Measurements from ENCODE around the gene ADAMTSL5.

Gene ADAMTSL5

DNA sequence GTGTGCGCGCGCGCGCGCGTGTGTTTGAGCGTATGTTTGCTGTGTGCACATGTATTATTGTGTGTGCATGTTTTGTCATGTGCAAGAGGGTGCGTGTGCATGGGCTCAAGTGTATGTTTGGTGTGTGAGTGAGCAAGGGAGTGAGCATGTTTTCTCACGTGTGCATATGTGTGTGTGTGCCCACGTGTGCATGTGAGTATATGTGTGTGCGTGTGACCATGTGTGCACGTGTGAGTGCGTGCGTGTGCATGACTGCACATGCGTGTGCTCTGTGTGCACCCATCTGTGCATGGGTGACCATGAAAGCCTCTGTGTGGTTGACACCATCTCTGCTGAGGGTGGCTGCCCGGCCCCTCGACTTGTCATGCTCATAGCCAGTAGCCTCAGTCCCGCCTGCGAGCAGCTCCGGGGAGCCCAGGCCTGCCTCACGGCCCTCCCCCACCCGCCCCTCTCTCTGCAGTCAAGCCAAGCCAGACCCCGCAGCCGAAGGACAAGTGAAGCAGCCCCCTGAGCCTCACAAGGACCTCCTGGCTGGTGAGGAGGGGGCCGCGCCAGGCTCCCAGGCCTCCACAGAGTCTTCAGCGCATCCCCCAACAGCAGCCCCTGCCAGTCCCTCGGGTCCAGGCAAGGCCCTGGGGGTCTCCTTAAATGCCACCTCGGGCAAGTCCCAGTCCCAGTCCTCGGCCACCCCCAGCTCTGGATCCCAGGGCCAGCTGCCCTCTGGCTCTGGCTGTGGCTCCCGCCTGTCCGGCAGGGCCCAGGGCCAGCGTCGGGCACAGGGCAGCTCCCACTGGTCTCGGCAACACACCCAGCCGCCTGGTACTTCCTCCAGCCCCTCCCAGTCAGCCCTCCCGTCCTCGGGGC is 15.9 kb downstream of the ADAMTSL5 start:
- H3K9ac ChIP-seq (ENCODE audit: low read length), result no peak overlapping the region
- TF ChIP-seq EZH2 (IDR thresholded peaks at IDR 0.05; ENCODE audit: borderline replicate concordance, low read length), result no peak
- TF ChIP-seq, protein P1, sequence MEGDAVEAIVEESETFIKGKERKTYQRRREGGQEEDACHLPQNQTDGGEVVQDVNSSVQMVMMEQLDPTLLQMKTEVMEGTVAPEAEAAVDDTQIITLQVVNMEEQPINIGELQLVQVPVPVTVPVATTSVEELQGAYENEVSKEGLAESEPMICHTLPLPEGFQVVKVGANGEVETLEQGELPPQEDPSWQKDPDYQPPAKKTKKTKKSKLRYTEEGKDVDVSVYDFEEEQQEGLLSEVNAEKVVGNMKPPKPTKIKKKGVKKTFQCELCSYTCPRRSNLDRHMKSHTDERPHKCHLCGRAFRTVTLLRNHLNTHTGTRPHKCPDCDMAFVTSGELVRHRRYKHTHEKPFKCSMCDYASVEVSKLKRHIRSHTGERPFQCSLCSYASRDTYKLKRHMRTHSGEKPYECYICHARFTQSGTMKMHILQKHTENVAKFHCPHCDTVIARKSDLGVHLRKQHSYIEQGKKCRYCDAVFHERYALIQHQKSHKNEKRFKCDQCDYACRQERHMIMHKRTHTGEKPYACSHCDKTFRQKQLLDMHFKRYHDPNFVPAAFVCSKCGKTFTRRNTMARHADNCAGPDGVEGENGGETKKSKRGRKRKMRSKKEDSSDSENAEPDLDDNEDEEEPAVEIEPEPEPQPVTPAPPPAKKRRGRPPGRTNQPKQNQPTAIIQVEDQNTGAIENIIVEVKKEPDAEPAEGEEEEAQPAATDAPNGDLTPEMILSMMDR (IDR thresholded peaks at IDR 0.05; ENCODE audit: low read length), result no peak
- no peaks in the 10 kb centered on the region for H3F3A ChIP-seq (ENCODE audit: insufficient read depth, low read length)
- no peaks in the 10 kb centered on the region for H3K9me3 ChIP-seq (ENCODE audit: low read length)
- H4K20me1 ChIP-seq (ENCODE audit: insufficient read depth, low read length), result no peaks in the 10 kb centered on the region
- H3K27ac ChIP-seq (ENCODE audit: low read depth, low read length, poor library complexity, severe bottlenecking), result no peak overlapping the region
- no peak overlapping the region for H2AFZ ChIP-seq (ENCODE audit: low read length)
- no peaks in the 10 kb centered on the region for H3K9me2 ChIP-seq (ENCODE audit: low read depth, low read length)
- H3K79me2 ChIP-seq (ENCODE audit: insufficient read depth, low read length), result no peaks in the 10 kb centered on the region
- no peaks in the 10 kb centered on the region for H3K4me1 ChIP-seq (ENCODE audit: insufficient read depth, low read length, severe bottlenecking)
- no peaks in the 10 kb centered on the region for H3K27me3 ChIP-seq (ENCODE audit: insufficient read depth, low read length)
- no peak overlapping the region for H3K4me3 ChIP-seq (ENCODE audit: low read depth, low read length, poor library complexity, severe bottlenecking)
- H3K36me3 ChIP-seq (ENCODE audit: insufficient read depth, low read length), result no peaks in the 10 kb centered on the region
- no peak overlapping the region for H3K4me2 ChIP-seq (ENCODE audit: low read length)

DNA sequence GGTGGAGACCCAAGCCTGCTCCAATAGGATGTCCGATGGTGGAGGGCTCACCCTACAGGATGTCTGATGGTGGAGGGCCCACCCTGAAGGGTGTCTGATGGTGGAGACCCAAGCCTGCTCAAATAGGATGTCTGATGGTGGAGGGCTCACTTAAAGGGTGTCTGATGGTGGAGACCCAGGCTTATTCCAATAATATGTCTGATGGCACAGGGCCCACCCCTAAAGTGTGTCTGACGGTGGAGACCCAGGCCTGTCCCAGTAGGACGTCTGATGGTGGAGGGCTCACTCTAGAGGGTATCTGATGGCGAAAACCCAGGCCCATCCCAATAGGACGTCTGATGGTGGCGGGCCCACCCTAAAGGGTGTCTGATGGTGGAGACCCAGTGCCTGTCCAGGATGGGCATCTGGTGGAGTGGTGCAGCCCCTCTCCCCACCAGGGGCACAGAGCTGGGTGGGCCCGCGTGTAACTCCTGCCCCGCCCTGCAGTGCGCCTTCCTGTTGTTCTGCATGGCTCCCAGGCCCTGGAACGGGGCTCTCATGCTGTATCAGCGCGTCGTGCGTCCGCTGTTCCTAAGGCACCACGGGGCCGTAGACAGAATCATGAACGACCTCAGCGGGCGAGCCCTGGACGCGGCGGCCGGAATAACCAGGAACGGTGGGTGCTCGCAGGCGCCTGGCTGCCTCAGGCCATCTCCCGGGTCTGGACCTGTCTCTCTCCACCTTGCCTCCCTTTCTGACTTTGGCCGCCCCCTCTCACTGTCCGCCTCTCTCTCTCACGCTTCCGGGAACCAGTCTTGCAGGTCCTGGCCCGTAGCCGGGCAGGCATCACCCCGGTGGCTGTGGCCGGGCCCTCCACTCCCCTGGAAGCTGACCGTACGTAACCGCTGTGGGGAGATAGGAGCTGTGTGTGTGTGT is 16.8 kb downstream of the ADAMTSL5 start:
- no peaks in the 10 kb centered on the region for H3K4me1 ChIP-seq (ENCODE audit: insufficient read depth, low read length, severe bottlenecking)
- H3K4me2 ChIP-seq (ENCODE audit: low read length), result no peak overlapping the region
- no peak overlapping the region for H3K27ac ChIP-seq (ENCODE audit: low read depth, low read length, poor library complexity, severe bottlenecking)
- no peak overlapping the region for H2AFZ ChIP-seq (ENCODE audit: low read length)
- H3K9me3 ChIP-seq (ENCODE audit: low read length), result no peaks in the 10 kb centered on the region
- H3K4me3 ChIP-seq (ENCODE audit: low read depth, low read length, poor library complexity, severe bottlenecking), result no peak overlapping the region
- H3K36me3 ChIP-seq (ENCODE audit: insufficient read depth, low read length), result no peaks in the 10 kb centered on the region
- H3K79me2 ChIP-seq (ENCODE audit: insufficient read depth, low read length), result no peaks in the 10 kb centered on the region
- H3K27me3 ChIP-seq (ENCODE audit: insufficient read depth, low read length), result no peaks in the 10 kb centered on the region
- no peak overlapping the region for H3K9ac ChIP-seq (ENCODE audit: low read length)
- H3K9me2 ChIP-seq (ENCODE audit: low read depth, low read length), result no peaks in the 10 kb centered on the region
- no peak for TF ChIP-seq EZH2 (IDR thresholded peaks at IDR 0.05; ENCODE audit: borderline replicate concordance, low read length)
- TF ChIP-seq, protein P1 (IDR thresholded peaks at IDR 0.05; ENCODE audit: low read length), result no peak
- no peaks in the 10 kb centered on the region for H4K20me1 ChIP-seq (ENCODE audit: insufficient read depth, low read length)
- H3F3A ChIP-seq (ENCODE audit: insufficient read depth, low read length), result no peaks in the 10 kb centered on the region

DNA sequence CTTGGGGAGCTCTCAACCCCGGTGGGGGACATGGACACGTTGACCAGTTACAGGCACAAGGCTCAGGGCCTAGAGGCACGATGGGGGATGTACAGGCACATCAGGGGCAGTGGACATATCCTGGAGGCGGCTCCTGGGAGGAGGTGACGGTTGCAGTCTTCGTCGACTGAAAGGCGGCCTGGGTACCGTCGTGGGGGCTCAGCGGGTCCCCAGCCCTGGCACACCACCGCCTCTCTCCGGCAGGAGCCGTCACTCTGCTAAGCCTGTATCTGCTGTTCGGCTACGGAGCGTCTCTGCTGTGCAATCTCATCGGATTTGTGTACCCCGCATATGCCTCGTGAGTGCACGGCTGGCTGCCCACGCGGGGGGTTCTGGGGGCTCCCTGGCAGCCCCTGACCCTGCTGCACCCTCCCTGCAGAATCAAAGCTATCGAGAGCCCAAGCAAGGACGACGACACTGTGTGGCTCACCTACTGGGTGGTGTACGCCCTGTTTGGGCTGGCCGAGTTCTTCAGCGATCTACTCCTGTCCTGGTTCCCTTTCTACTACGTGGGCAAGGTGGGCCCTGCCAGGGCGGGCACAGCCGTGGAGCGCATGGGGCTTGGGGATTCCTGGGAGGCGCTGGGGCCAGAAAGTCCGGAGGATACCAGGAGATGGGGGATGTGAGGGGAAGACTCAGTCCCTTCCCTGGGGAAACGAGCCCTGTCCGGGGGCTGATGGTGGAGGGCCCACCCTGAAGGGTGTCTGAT is 17.6 kb downstream of the ADAMTSL5 start:
- TF ChIP-seq, protein P1 (IDR thresholded peaks at IDR 0.05; ENCODE audit: low read length), result no peak
- TF ChIP-seq EZH2 (IDR thresholded peaks at IDR 0.05; ENCODE audit: borderline replicate concordance, low read length), result no peak
- Histone ChIP-seq H3K27me3 (ENCODE audit: insufficient read depth, low read length) (no peaks in the 10 kb centered on the region), H3F3A (ENCODE audit: insufficient read depth, low read length) (no peaks in the 10 kb centered on the region)

More for the DNA sequence above, 17.6 kb downstream of the ADAMTSL5 start:
- H3K9me3 ChIP-seq (ENCODE audit: low read length), result no peaks in the 10 kb centered on the region
- H3K4me3 ChIP-seq (ENCODE audit: low read depth, low read length, poor library complexity, severe bottlenecking), result no peak overlapping the region
- no peak overlapping the region for H3K4me2 ChIP-seq (ENCODE audit: low read length)
- H3K36me3 ChIP-seq (ENCODE audit: insufficient read depth, low read length), result no peaks in the 10 kb centered on the region
- no peak overlapping the region for H2AFZ ChIP-seq (ENCODE audit: low read length)
- no peaks in the 10 kb centered on the region for H3K79me2 ChIP-seq (ENCODE audit: insufficient read depth, low read length)
- H4K20me1 ChIP-seq (ENCODE audit: insufficient read depth, low read length), result no peaks in the 10 kb centered on the region
- peaks cover 3% of the 10 kb centered on the region for H3K4me1 ChIP-seq (ENCODE audit: insufficient read depth, low read length, severe bottlenecking)
- no peak overlapping the region for H3K27ac ChIP-seq (ENCODE audit: low read depth, low read length, poor library complexity, severe bottlenecking)
- no peaks in the 10 kb centered on the region for H3K9me2 ChIP-seq (ENCODE audit: low read depth, low read length)
- no peak overlapping the region for H3K9ac ChIP-seq (ENCODE audit: low read length)

Measured in OCI-LY1 (cell line).